Measurements from ENCODE around the gene GRK2.

DNA sequence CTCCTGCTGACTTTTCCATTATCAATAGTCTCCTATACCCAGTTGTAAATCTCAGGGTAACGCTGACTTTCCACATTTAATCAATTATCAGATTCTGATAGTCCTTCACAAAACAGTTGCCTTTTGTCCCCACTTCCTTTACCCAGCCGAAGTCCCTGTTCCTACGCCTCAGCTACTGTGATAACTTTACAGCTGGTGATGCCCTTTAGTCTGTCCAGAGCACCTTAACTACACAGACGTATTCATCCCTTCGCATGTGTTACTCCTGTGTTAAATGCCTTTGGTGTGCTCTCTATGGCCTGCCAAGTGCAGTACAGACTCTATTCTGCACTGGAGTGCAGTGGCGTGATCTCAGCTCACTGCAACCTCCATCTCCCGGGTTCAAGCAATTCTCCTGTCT lies 57.3 kb downstream of the GRK2 start:
- TF ChIP-seq, protein P1, sequence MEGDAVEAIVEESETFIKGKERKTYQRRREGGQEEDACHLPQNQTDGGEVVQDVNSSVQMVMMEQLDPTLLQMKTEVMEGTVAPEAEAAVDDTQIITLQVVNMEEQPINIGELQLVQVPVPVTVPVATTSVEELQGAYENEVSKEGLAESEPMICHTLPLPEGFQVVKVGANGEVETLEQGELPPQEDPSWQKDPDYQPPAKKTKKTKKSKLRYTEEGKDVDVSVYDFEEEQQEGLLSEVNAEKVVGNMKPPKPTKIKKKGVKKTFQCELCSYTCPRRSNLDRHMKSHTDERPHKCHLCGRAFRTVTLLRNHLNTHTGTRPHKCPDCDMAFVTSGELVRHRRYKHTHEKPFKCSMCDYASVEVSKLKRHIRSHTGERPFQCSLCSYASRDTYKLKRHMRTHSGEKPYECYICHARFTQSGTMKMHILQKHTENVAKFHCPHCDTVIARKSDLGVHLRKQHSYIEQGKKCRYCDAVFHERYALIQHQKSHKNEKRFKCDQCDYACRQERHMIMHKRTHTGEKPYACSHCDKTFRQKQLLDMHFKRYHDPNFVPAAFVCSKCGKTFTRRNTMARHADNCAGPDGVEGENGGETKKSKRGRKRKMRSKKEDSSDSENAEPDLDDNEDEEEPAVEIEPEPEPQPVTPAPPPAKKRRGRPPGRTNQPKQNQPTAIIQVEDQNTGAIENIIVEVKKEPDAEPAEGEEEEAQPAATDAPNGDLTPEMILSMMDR (IDR thresholded peaks at IDR 0.05; ENCODE audit: extremely low read depth in 1 of 2, insufficient read depth in 1 of 2, low read depth in 1 of 2, low read length in 2 of 2): no peak
- TF ChIP-seq, protein P2, sequence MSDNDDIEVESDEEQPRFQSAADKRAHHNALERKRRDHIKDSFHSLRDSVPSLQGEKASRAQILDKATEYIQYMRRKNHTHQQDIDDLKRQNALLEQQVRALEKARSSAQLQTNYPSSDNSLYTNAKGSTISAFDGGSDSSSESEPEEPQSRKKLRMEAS (IDR thresholded peaks at IDR 0.05; ENCODE audit: insufficient read depth, insufficient read length): no peak
- TF ChIP-seq POLR2AphosphoS5 (IDR thresholded peaks at IDR 0.05; ENCODE audit: insufficient read depth, low read depth, low read length) (no peak), EZH2 (IDR thresholded peaks at IDR 0.05; ENCODE audit: borderline replicate concordance, low read depth, low read length, severe bottlenecking) (no peak), POLR2A (IDR thresholded peaks at IDR 0.05; ENCODE audit: low read depth, low read length) (no peak)
